Endothelial cell of umbilical vein (primary cell): ENCODE measurements around the gene WDPCP. TPM values are rescaled to one million over a fixed set of nuclear protein-coding genes. Genes with fewer than 3 reads are reported as not detected.
"Not testable (repeated sequence)": the region's sequence is repeated elsewhere in the genome, so short reads cannot be mapped to it uniquely, and the experiment has no call there.

Experiments used
- BruUV-seq: library from RNA; stranded (reverse); fragments of 400-500 nt; replicated peaks from 2 replicates; lab custom pipeline; 2021; lab: Mats Ljungman, UMichigan
- CTCF ChIA-PET: fragments of 300-600, 350-600 bp; sonication (Branson Sonifier 250); formaldehyde crosslinking; loops from one replicate; lab custom pipeline; 2021; ENCODE audit warnings: antibody characterized with exemption, inconsistent platforms; lab: Charles Lee
- POLR2A ChIA-PET: fragments of 300-600, 350-600 bp; sonication (Branson Sonifier 250); formaldehyde crosslinking; loops from one replicate; lab custom pipeline; 2021; ENCODE audit warnings: antibody characterized with exemption, inconsistent platforms; lab: Charles Lee
- DNase-seq: peaks from one replicate; pipeline ENCODE4 v3.0.0-alpha.2; 2011; ENCODE audit warnings: low read depth, low spot score
- FAIRE-seq: peaks from 2 replicates; lab custom pipeline; 2011; peaks lifted over from hg19 to GRCh38; lab: Jason Lieb, UNC
- H2AFZ ChIP-seq: 2 replicates; pipeline ENCODE4 v1.6.0; 2012; ENCODE audit warnings: low read depth, low read length, control low read depth, inconsistent platforms
- H3K27ac ChIP-seq: 2 replicates; pipeline ENCODE4 v1.5.1; 2011; ENCODE audit warnings: low read depth, mild to moderate bottlenecking, control low read depth, low read length, moderate library complexity; ENCODE audit not compliant: insufficient read depth
- H3K27me3 ChIP-seq, 2 experiments: 2 replicates each; pipeline versions ENCODE4 v1.6.0 to v1.6.1; 2011; ENCODE audit warnings: low read length in 2 of 2, mixed read lengths in 1 of 2; ENCODE audit not compliant: control insufficient read depth in 2 of 2, insufficient read depth in 2 of 2
- H3K36me3 ChIP-seq, 2 experiments: 2 replicates in 1 of 2; 3 replicates in 1 of 2; pipeline ENCODE4 v1.5.1; 2011; ENCODE audit warnings: low read length in 2 of 2, mild to moderate bottlenecking in 1 of 2, moderate library complexity in 1 of 2; ENCODE audit not compliant: control insufficient read depth in 2 of 2, insufficient read depth in 2 of 2; ENCODE audit errors: extremely low read depth in 1 of 2
- H3K4me1 ChIP-seq: 3 replicates; pipeline ENCODE4 v1.5.1; 2011; ENCODE audit warnings: mild to moderate bottlenecking, low read length; ENCODE audit not compliant: control insufficient read depth, insufficient read depth; ENCODE audit errors: extremely low read depth
- H3K4me2 ChIP-seq: 2 replicates; pipeline ENCODE4 v1.6.1; 2011; ENCODE audit warnings: low read length, control low read depth, mixed read lengths; ENCODE audit not compliant: insufficient read depth
- H3K4me3 ChIP-seq, 3 experiments: fragments of 200-600 bp in 1 of 3; sonication (generic), shearing (Covaris generic) in 1 of 3; replicated peaks in 1 of 3; 2 replicates each; pipeline ENCODE4 v1.5.1; 2011 to 2016; ENCODE audit warnings: control low read depth in 3 of 3, low read length in 3 of 3, mild to moderate bottlenecking in 2 of 3, inconsistent platforms in 1 of 3, low read depth in 1 of 3, moderate library complexity in 1 of 3; ENCODE audit not compliant: insufficient read depth in 1 of 3
- H3K79me2 ChIP-seq: 2 replicates; pipeline ENCODE4 v1.6.0; 2012; ENCODE audit warnings: low read length, inconsistent platforms; ENCODE audit not compliant: control insufficient read depth, insufficient read depth
- H3K9ac ChIP-seq: replicated peaks from 2 replicates; pipeline ENCODE3; 2011; ENCODE audit warnings: low read length, control low read depth; ENCODE audit not compliant: insufficient read depth; ENCODE audit errors: extremely low read depth
- H3K9me1 ChIP-seq: replicated peaks from 3 replicates; pipeline ENCODE4 v1.6.0; 2011; ENCODE audit warnings: mild to moderate bottlenecking, low read length; ENCODE audit not compliant: control insufficient read depth, insufficient read depth; ENCODE audit errors: extremely low read depth
- H3K9me3 ChIP-seq: replicated peaks from 2 replicates; pipeline ENCODE4 v1.5.1; 2012; ENCODE audit warnings: low read length, inconsistent platforms; ENCODE audit not compliant: control insufficient read depth, insufficient read depth
- H4K20me1 ChIP-seq: replicated peaks from 2 replicates; pipeline ENCODE3; 2011; ENCODE audit warnings: mild to moderate bottlenecking, low read length; ENCODE audit not compliant: control insufficient read depth, insufficient read depth; ENCODE audit errors: extremely low read depth
- EZH2 ChIP-seq: IDR thresholded peaks from 2 replicates; pipeline ENCODE4 v1.6.1; 2012; ENCODE audit warnings: borderline replicate concordance, low read depth, mild to moderate bottlenecking, moderate library complexity, low read length, inconsistent platforms; ENCODE audit not compliant: severe bottlenecking
- FOS ChIP-seq: IDR thresholded peaks from 2 replicates; pipeline ENCODE4 v1.6.1; 2011; ENCODE audit warnings: mild to moderate bottlenecking, low read length, moderate library complexity, borderline replicate concordance; ENCODE audit not compliant: insufficient read depth
- GATA2 ChIP-seq: IDR thresholded peaks from 2 replicates; pipeline ENCODE4 v1.7.0; 2011; ENCODE audit warnings: low read depth, mild to moderate bottlenecking, moderate library complexity, mixed read lengths, low read length; ENCODE audit not compliant: insufficient read length, insufficient read depth
- JUN ChIP-seq: IDR thresholded peaks from 2 replicates; pipeline ENCODE4 v1.6.1; 2011; ENCODE audit warnings: borderline replicate concordance, low read depth; ENCODE audit not compliant: insufficient read length, insufficient read depth
- MYC ChIP-seq: IDR thresholded peaks from one replicate; pipeline ENCODE4 v1.6.1; 2011; ENCODE audit warnings: mild to moderate bottlenecking, low read depth, low read length
- POLR2A ChIP-seq: IDR thresholded peaks from 2 replicates; pipeline ENCODE4 v1.6.1; 2012; ENCODE audit warnings: low read depth, mild to moderate bottlenecking, control low read depth, low read length
- POLR2AphosphoS5 ChIP-seq: IDR thresholded peaks from 2 replicates; pipeline ENCODE4 v1.6.1; 2012; ENCODE audit warnings: low read depth, mild to moderate bottlenecking, control low read depth, low read length, moderate library complexity; ENCODE audit not compliant: insufficient read depth
- dilution Hi-C: fragments of 300-500 bp; cut with MboI; formaldehyde crosslinking; loops from one replicate; pipeline ENCODE4 v1.15.0; 2019; ENCODE audit warnings: low sequenced_read_pairs; ENCODE audit not compliant: extremely low pct_ligation_motif_present
- intact Hi-C: fragments of 100-400 bp; cut with micrococcal nuclease; formaldehyde crosslinking; loops from one replicate; pipeline ENCODE4 v1.10.0; 2022
- polyA plus RNA-seq, 4 experiments: library from polyadenylated mRNA; depleted of rRNA in 3 of 4; stranded (reverse) in 3 of 4; unstranded in 1 of 4; fragments of >200 nt; gene quantifications; 2 replicates each; pipeline versions ENCODE4 v1.2.1 to v1.2.3, GENCODE V29; 2011 to 2012; ENCODE audit warnings: missing spikeins in 1 of 4
- total RNA-seq: library from RNA; stranded (reverse); gene quantifications from 2 replicates; pipeline ENCODE4 v1.2.3, GENCODE V29; 2021
- TF ChIP-seq, protein P1 (sequence below), 2 donors: IDR thresholded peaks; 1 replicate in 1 of 2; 2 replicates in 1 of 2; pipeline ENCODE4 v1.5.1; 2011; ENCODE audit warnings: low read length in 2 of 2, mild to moderate bottlenecking in 2 of 2, moderate library complexity in 2 of 2, control low read depth in 1 of 2, inconsistent platforms in 1 of 2, low read depth in 1 of 2; ENCODE audit not compliant: insufficient read depth in 1 of 2; ENCODE audit errors: extremely low read depth in 1 of 2
- TF ChIP-seq, protein P2 (sequence below): IDR thresholded peaks from 2 replicates; pipeline ENCODE4 v1.6.1; 2011; ENCODE audit not compliant: insufficient read depth, insufficient read length

Gene WDPCP
- total and polyA plus RNA-seq, 2 donors (not counting 3 experiments of a cell fraction or from before 2014, with no cell fraction given): 4.0 to 8.8 TPM

DNA sequence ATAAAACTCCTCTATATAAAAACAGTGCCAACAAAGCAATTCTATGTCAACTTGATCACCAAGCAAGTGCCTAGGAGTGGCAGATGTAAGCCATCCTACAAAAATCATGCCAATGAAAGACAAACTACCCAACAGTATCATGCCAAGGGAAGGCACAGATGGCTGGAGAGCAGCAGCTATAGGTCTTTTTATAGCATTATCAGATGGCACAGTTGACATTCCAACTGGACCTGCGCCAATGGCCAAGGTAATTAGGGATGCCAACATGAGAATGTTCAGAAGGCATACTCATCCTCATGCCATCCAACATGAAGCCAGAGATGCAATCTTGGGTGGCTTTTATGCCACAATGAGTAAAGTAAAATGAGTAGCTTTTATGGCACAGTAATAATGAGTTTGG, 300.3 kb downstream of the WDPCP start:
- intact Hi-C loops: no loop called here
- Histone ChIP-seq H3K9me3 (no peaks in the 10 kb centered on the region), H3K4me1 (no peaks in the 10 kb centered on the region), H3K79me2 (no peaks in the 10 kb centered on the region), H3K9ac (no peak overlapping the region), H3K27me3 (no peaks in the 10 kb centered on the region), H3K27ac (no peak overlapping the region), H3K4me2 (no peak overlapping the region), H4K20me1 (no peaks in the 10 kb centered on the region), H3K36me3 (no peaks in the 10 kb centered on the region), H3K9me1 (no peaks in the 10 kb centered on the region), H3K4me3 (no peak overlapping the region), H2AFZ (no peak overlapping the region)
- POLR2A ChIA-PET: no interaction called here
- TF ChIP-seq FOS: no peak
- no peak for TF ChIP-seq POLR2AphosphoS5
- TF ChIP-seq MYC: no peak
- TF ChIP-seq POLR2A: no peak
- no peak for TF ChIP-seq GATA2
- TF ChIP-seq EZH2: no peak
- TF ChIP-seq, protein P1, sequence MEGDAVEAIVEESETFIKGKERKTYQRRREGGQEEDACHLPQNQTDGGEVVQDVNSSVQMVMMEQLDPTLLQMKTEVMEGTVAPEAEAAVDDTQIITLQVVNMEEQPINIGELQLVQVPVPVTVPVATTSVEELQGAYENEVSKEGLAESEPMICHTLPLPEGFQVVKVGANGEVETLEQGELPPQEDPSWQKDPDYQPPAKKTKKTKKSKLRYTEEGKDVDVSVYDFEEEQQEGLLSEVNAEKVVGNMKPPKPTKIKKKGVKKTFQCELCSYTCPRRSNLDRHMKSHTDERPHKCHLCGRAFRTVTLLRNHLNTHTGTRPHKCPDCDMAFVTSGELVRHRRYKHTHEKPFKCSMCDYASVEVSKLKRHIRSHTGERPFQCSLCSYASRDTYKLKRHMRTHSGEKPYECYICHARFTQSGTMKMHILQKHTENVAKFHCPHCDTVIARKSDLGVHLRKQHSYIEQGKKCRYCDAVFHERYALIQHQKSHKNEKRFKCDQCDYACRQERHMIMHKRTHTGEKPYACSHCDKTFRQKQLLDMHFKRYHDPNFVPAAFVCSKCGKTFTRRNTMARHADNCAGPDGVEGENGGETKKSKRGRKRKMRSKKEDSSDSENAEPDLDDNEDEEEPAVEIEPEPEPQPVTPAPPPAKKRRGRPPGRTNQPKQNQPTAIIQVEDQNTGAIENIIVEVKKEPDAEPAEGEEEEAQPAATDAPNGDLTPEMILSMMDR (IDR thresholded peaks at IDR 0.05; ENCODE audit: extremely low read depth in 1 of 2, insufficient read depth in 1 of 2, low read depth in 1 of 2, low read length in 2 of 2): no peak
- no peak for TF ChIP-seq JUN
- TF ChIP-seq, protein P2, sequence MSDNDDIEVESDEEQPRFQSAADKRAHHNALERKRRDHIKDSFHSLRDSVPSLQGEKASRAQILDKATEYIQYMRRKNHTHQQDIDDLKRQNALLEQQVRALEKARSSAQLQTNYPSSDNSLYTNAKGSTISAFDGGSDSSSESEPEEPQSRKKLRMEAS: no peak
- DNase-seq: no peak
- no peak for FAIRE-seq
- BruUV-seq: no TSS peak
- CTCF ChIA-PET: no interaction called here
- dilution Hi-C loops: no loop called here

DNA sequence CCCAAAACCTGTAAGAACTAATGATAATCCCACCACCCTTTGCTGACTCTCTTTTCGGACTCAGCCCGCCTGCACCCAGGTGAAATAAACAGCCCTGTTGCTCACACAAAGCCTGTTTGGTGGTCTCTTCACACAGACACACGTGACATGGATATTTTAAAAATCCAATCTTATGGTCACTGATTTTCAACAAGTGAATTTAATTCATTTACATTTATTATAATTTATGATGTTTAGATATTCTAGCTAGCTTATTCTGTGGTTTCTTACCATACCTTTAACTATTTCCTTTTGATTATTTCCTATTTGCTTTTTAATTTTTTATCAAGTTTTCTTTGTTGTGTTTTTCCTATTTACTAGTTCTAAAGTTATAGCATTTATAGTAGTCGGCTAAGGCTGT, 301.8 kb downstream of the WDPCP start:
- intact Hi-C loops, POLR2A ChIA-PET, H3K4me3 ChIP-seq, H4K20me1 ChIP-seq, H3K27ac ChIP-seq, H3K79me2 ChIP-seq, H3K4me1 ChIP-seq, H3K9ac ChIP-seq, CTCF ChIA-PET, H3K4me2 ChIP-seq, H3K36me3 ChIP-seq, H3K27me3 ChIP-seq, H2AFZ ChIP-seq, H3K9me3 ChIP-seq, DNase-seq, H3K9me1 ChIP-seq, BruUV-seq, dilution Hi-C loops, FAIRE-seq: not testable (repeated sequence)
